Stomach smooth muscle (tissue), 2 donors: ENCODE data around the gene CBR4.

Experiments
- H3K27ac ChIP-seq: one replicate; pipeline ENCODE4 v1.7.0; 2013; ENCODE audit warnings: mild to moderate bottlenecking, low read length, inconsistent platforms
- H3K27me3 ChIP-seq, 2 donors: one replicate each; pipeline ENCODE4 v1.7.0; 2013; ENCODE audit warnings: low read length in 2 of 2; ENCODE audit not compliant: insufficient read depth in 2 of 2, control insufficient read depth in 1 of 2
- H3K36me3 ChIP-seq, 2 donors: one replicate each; pipeline ENCODE4 v1.7.0; 2013; ENCODE audit warnings: low read length in 2 of 2; ENCODE audit not compliant: control insufficient read depth in 2 of 2, insufficient read depth in 2 of 2
- H3K4me1 ChIP-seq: one replicate; pipeline ENCODE4 v1.7.0; 2013; ENCODE audit warnings: low read length; ENCODE audit not compliant: control insufficient read depth, insufficient read depth
- H3K4me3 ChIP-seq, 2 donors: one replicate each; pipeline ENCODE4 v1.7.0; 2013; ENCODE audit warnings: low read length in 2 of 2
- H3K9ac ChIP-seq, 2 donors: one replicate each; pipeline ENCODE4 v1.7.0; 2013; ENCODE audit warnings: low read length in 2 of 2, mild to moderate bottlenecking in 1 of 2
- H3K9me3 ChIP-seq, 2 donors: one replicate each; pipeline ENCODE4 v1.7.0; 2013; ENCODE audit warnings: low read length in 2 of 2; ENCODE audit not compliant: control insufficient read depth in 2 of 2
- donor health status: healthy.
- donor health status: Pancreatic carcinoma.

The CBR4 gene

GRCh38 chr4:169014586-169014985, 4.5 kb upstream of the CBR4 start:
- Histone ChIP-seq H3K9ac (no peak overlapping the region), H3K27me3 (no peaks in the 10 kb centered on the region), H3K27ac (no peak overlapping the region), H3K9me3 (no peaks in the 10 kb centered on the region), H3K4me1 (peaks cover 5% of the 10 kb centered on the region), H3K4me3 (no peak overlapping the region), H3K36me3 (no peaks in the 10 kb centered on the region)

- no peaks in the 10 kb centered on the region for H3K27me3 ChIP-seq
- no peak overlapping the region for H3K9ac ChIP-seq
- H3K4me1 ChIP-seq: peaks cover 11% of the 10 kb centered on the region
- H3K27ac ChIP-seq: no peak overlapping the region
- no peaks in the 10 kb centered on the region for H3K9me3 ChIP-seq
- H3K4me3 ChIP-seq: no peak overlapping the region
- no peaks in the 10 kb centered on the region for H3K36me3 ChIP-seq
Observed at GRCh38 chr4:169013396-169013795, 3.3 kb upstream of the CBR4 start.

GRCh38 chr4:169012049-169012448, 2.0 kb upstream of the CBR4 start:
- Histone ChIP-seq H3K36me3 (no peaks in the 10 kb centered on the region), H3K27ac (no peak overlapping the region), H3K9me3 (no peaks in the 10 kb centered on the region)

GRCh38 chr4:169009286-169010124, 550 bp downstream of the CBR4 start:
- no peaks in the 10 kb centered on the region for H3K27me3 ChIP-seq

More at GRCh38 chr4:169012049-169012448, 2.0 kb upstream of the CBR4 start:
- H3K27me3 ChIP-seq: no peaks in the 10 kb centered on the region
- H3K4me3 ChIP-seq: no peak overlapping the region
- peaks cover 11% of the 10 kb centered on the region for H3K4me1 ChIP-seq
- H3K9ac ChIP-seq: no peak overlapping the region

GRCh38 chr4:169005453-169006099, 4.5 kb downstream of the CBR4 start:
- peaks cover 3 to 7% of the 10 kb centered on the region in 2 donors for H3K36me3 ChIP-seq
- no peaks in the 10 kb centered on the region for H3K9me3 ChIP-seq
- no peaks in the 10 kb centered on the region for H3K27me3 ChIP-seq
- H3K4me1 ChIP-seq: peaks cover 6% of the 10 kb centered on the region
- H3K27ac ChIP-seq: no peak overlapping the region
- no peak overlapping the region for H3K4me3 ChIP-seq
- H3K9ac ChIP-seq: no peak overlapping the region

More at GRCh38 chr4:169009286-169010124, 550 bp downstream of the CBR4 start:
- peak overlapping the region; percentile 87 to 99 for H3K4me3 ChIP-seq
- H3K9ac ChIP-seq: peak overlapping the region; percentile 83 to 96
- no peaks in the 10 kb centered on the region for H3K9me3 ChIP-seq
- peaks cover 6% of the 10 kb centered on the region for H3K4me1 ChIP-seq
- H3K36me3 ChIP-seq: peaks cover 0 to 4% of the 10 kb centered on the region in 2 donors
- H3K27ac ChIP-seq: peak overlapping the region; percentile 88

GRCh38 chr4:169000315-169000714, 9.7 kb downstream of the CBR4 start:
- no peak overlapping the region for H3K27ac ChIP-seq
- no peaks in the 10 kb centered on the region for H3K9me3 ChIP-seq
- H3K36me3 ChIP-seq: peaks cover 3 to 6% of the 10 kb centered on the region in 2 donors
- H3K27me3 ChIP-seq: no peaks in the 10 kb centered on the region
- no peak overlapping the region for H3K4me3 ChIP-seq
- no peaks in the 10 kb centered on the region for H3K4me1 ChIP-seq
- no peak overlapping the region for H3K9ac ChIP-seq

- H3K27me3 ChIP-seq: no peaks in the 10 kb centered on the region
- no peak overlapping the region for H3K4me3 ChIP-seq
- H3K9ac ChIP-seq: no peak overlapping the region
- H3K9me3 ChIP-seq: no peaks in the 10 kb centered on the region
- H3K36me3 ChIP-seq: peaks cover 2 to 3% of the 10 kb centered on the region in 2 donors
- no peaks in the 10 kb centered on the region for H3K4me1 ChIP-seq
- H3K27ac ChIP-seq: no peak overlapping the region
Observed at GRCh38 chr4:168999809-169000208, 10.2 kb downstream of the CBR4 start.

GRCh38 chr4:168998596-168998995, 11.5 kb downstream of the CBR4 start:
- peaks cover 2 to 3% of the 10 kb centered on the region in 2 donors for H3K36me3 ChIP-seq
- no peaks in the 10 kb centered on the region for H3K9me3 ChIP-seq
- no peak overlapping the region for H3K4me3 ChIP-seq
- H3K4me1 ChIP-seq: no peaks in the 10 kb centered on the region
- no peaks in the 10 kb centered on the region for H3K27me3 ChIP-seq
- no peak overlapping the region for H3K27ac ChIP-seq
- no peak overlapping the region for H3K9ac ChIP-seq

- H3K27me3 ChIP-seq: no peaks in the 10 kb centered on the region
- H3K36me3 ChIP-seq: no peaks in the 10 kb centered on the region
- H3K27ac ChIP-seq: no peak overlapping the region
- H3K4me3 ChIP-seq: no peak overlapping the region
- no peak overlapping the region for H3K9ac ChIP-seq
- no peaks in the 10 kb centered on the region for H3K4me1 ChIP-seq
- H3K9me3 ChIP-seq: no peaks in the 10 kb centered on the region
Observed at GRCh38 chr4:168995537-168996295, 14.3 kb downstream of the CBR4 start.

GRCh38 chr4:168994958-168995357, 15.1 kb downstream of the CBR4 start:
- Histone ChIP-seq H3K27me3 (no peaks in the 10 kb centered on the region), H3K4me1 (no peaks in the 10 kb centered on the region), H3K9ac (no peak overlapping the region), H3K27ac (no peak overlapping the region), H3K4me3 (no peak overlapping the region), H3K36me3 (peaks cover 0 to 1% of the 10 kb centered on the region in 2 donors), H3K9me3 (no peaks in the 10 kb centered on the region)
